Left ventricle myocardium inferior (tissue), 1 donor: ENCODE data around the gene TAF4. TPM values are rescaled to one million over a fixed set of nuclear protein-coding genes. Genes with fewer than 3 reads are reported as not detected.

Experiments used
- DNase-seq: peaks from one replicate; pipeline ENCODE4 v3.0.0-alpha.2; 2020
- H3K27ac ChIP-seq: fragments of 200-600 bp; replicated peaks from 2 replicates; pipeline ENCODE4 v1.8.0; 2021
- H3K27me3 ChIP-seq: fragments of 200-600 bp; 2 replicates; pipeline ENCODE4 v1.8.0; 2021; ENCODE audit warnings: low read depth
- H3K36me3 ChIP-seq: fragments of 200-600 bp; 2 replicates; pipeline ENCODE4 v1.8.0; 2021
- H3K4me1 ChIP-seq: fragments of 200-600 bp; 2 replicates; pipeline ENCODE4 v1.8.0; 2021
- H3K4me3 ChIP-seq: fragments of 200-600 bp; 2 replicates; pipeline ENCODE4 v1.8.0; 2021; ENCODE audit warnings: mild to moderate bottlenecking, moderate library complexity
- H3K9me3 ChIP-seq: fragments of 200-600 bp; replicated peaks from 2 replicates; pipeline ENCODE4 v1.8.0; 2021
- intact Hi-C: fragments of 100-400 bp; cut with micrococcal nuclease; formaldehyde crosslinking; loops from one replicate; pipeline ENCODE4 v1.11.0; 2022
- total RNA-seq: library from RNA; stranded (reverse); fragmentation: NEBNext Ultra II Directional; extraction: Animal tissue kit (Norgen Biotek cat#: 25700); gene quantifications from one replicate; pipeline ENCODE4 v1.2.1, GENCODE V29; 2021
- TF ChIP-seq, protein P1 (sequence below): fragments of 200-600 bp; IDR thresholded peaks from 2 replicates; pipeline ENCODE4 v1.8.0; 2021; ENCODE audit warnings: antibody characterized with exemption, mild to moderate bottlenecking, borderline replicate concordance
- donor health status: DM: no; HTN: yes; CAD: no; lungs with severe emphysema.

Gene TAF4
- total RNA-seq, 1 donor from 2014 or later, result 11.8 TPM

DNA sequence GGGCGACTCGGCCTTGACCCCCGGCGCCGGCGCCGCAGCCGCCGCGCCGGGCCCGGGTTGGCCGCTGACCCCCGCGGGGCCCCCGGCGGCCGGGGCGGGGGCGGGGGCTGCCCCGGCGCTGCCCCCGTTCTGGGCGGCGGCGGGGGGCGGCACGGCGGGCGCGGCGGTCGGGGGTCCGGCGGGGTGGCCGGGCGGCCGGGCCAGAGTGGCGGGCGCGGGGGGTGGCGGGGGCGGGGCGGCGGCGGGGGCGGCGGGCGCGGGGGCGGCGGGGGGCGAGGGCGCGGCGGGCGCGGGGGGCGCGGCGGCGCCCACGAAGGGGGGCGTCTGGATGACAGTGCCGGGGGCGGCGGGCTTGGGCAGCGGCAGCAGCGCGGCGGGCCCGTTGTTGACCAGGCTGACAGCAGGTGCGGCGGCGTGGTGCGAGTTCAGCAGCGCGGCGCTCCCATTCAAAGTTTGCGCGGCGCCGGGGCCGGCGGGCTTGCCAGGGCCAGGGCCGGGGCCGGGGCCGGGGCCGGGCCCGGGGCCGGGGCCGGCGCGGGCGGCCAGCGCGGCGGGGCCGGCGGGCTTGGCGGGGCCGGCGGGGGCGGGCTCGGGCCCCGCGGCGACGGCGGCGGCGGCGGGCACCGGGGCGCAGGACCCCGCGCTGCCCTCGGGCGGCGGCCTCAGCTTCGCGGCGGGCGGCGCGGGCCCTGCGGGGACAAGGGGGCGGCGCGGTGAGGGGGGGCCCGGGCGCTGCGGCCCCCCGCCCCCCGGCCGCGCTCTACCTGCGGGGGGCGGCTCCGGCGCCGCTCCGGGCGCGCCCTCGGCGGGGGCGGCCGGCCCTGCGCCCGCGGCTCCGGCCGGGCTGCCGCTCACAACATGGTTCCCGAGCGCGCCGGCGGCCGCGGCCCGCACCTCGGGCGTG is 659 bp downstream of the TAF4 start:
- Histone ChIP-seq H3K9me3 (no peaks in the 10 kb centered on the region), H3K27me3 (no peaks in the 10 kb centered on the region), H3K27ac (peak overlapping the region; percentile 86), H3K4me1 (peaks cover 47% of the 10 kb centered on the region), H3K4me3 (peak overlapping the region; percentile 70), H3K36me3 (no peaks in the 10 kb centered on the region)
- TF ChIP-seq, protein P1, sequence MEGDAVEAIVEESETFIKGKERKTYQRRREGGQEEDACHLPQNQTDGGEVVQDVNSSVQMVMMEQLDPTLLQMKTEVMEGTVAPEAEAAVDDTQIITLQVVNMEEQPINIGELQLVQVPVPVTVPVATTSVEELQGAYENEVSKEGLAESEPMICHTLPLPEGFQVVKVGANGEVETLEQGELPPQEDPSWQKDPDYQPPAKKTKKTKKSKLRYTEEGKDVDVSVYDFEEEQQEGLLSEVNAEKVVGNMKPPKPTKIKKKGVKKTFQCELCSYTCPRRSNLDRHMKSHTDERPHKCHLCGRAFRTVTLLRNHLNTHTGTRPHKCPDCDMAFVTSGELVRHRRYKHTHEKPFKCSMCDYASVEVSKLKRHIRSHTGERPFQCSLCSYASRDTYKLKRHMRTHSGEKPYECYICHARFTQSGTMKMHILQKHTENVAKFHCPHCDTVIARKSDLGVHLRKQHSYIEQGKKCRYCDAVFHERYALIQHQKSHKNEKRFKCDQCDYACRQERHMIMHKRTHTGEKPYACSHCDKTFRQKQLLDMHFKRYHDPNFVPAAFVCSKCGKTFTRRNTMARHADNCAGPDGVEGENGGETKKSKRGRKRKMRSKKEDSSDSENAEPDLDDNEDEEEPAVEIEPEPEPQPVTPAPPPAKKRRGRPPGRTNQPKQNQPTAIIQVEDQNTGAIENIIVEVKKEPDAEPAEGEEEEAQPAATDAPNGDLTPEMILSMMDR, result no peak
- DNase-seq, result no peak
- intact Hi-C loops, result loop anchor here (10.0 kb wide), 1 partner anchor 60 kb away; the partner anchor contains the start of gene LSM14B

DNA sequence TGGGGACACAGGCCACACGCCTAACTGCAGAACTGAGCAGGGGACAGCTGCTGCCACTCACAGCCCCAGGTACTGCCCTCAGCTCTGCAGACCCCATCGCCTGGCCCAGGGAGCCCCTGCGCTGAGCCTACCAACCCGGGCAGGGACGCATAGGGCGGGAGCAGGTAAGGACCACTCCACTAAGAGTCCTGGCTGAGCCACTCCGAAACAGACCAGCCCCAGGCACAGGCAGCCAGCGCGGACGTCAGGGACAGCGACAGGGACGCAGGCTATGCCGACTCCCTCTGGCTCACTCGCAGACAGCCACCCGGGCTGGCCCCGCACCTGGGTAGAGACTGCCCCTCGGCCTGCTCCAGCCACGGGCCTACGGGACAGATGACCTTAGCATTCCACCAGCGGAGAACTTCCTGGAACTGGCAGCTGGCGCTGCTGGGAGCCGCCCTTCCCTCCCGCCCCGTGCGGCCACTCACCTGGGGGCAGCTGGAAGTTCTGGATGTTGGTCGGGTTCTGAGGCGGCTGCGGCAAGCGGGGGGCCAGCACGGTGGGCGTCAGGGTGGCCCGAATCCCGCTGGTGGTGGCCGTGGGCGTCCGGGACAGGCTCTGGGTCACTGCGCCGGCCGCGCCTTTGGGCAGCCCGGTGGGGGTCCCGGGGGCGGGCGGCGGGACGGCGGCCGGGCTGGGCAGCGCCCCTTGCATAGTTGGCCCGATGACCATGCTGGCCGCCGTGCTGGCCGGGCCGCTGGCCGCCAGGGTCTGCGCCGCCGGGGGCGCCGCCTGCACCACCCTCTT is 1.5 kb downstream of the TAF4 start:
- TF ChIP-seq, protein P1, result no peak
- Histone ChIP-seq H3K4me1 (peaks cover 47% of the 10 kb centered on the region), H3K4me3 (peak overlapping the region; percentile 68), H3K27me3 (no peaks in the 10 kb centered on the region), H3K27ac (peak overlapping the region; percentile 43), H3K9me3 (no peaks in the 10 kb centered on the region), H3K36me3 (no peaks in the 10 kb centered on the region)
- intact Hi-C loops, result loop anchor here (10.0 kb wide), 1 partner anchor 61 kb away; the partner anchor contains the start of gene LSM14B
- peak; percentile 58 for DNase-seq

DNA sequence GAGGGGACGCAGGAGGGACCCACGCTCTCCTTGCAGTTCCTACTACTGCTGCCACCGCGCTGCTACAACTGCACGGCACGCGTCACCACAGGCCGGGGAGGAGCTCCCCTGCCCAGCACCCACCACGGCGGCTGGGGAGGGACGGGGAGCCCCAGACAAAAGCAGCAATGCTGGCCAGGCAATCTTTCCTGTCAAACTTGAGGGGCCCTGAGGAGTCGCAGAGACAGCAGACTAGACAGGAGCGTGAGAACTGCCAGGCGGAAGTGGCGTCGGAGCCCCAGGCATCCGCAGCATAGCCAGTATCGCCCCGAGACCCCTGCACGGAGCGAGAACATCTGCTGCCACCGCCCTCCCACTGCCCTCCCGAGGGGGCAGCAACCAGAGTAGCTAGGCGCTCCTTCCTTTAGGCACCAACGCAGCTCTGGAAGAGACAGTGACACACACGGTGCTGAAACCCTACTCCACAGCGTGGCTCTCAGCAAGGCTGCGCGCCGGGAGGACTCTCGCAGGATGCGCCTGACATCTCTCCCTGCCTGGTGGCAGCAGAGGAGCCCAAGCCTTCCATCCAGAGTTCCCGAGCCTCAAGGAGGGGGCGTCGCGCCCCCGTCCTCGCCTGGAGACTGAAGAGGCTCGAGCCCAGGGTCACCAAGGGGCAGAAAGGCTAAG is 2.2 kb downstream of the TAF4 start:
- Histone ChIP-seq H3K4me3 (peak overlapping the region; percentile 68), H3K4me1 (peaks cover 47% of the 10 kb centered on the region), H3K27ac (peak overlapping the region; percentile 43), H3K9me3 (no peaks in the 10 kb centered on the region), H3K36me3 (no peaks in the 10 kb centered on the region), H3K27me3 (no peaks in the 10 kb centered on the region)
- no peak for DNase-seq
- intact Hi-C loops, result loop anchor here (10.0 kb wide), 1 partner anchor 61 kb away; the partner anchor contains the start of gene LSM14B
- TF ChIP-seq, protein P1, result no peak

DNA sequence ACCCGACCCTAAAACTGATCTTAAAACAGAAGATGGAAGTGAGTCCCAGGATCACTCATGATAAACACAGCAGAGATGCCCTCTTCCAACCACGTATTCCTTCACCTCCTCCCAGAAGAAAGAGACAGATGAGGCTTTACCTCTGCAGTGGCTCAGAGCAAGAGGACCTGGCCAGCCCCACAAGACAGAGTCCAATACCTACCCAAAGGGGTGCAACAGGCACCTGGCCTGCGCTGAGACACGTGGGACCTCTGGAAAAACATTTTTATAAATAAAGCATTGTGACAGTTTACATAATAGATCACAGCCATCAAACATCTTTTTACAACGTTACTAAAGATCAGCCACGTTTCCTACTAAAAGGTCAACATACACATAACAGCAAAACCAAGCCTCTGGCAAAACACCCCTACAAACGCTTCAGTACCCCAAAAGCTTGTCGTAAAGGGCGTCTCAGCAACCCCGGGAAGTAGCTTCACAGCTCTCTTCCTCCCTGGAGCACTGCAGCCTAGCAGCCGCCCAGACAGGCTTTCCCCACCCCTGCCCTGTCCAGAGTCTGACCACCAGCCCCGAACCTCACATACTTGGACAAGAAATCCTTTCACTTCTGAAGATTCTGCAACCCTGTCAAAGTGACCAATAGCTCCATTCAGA is 2.9 kb downstream of the TAF4 start:
- Histone ChIP-seq H3K27me3 (no peaks in the 10 kb centered on the region), H3K4me3 (peak overlapping the region; percentile 68), H3K9me3 (no peaks in the 10 kb centered on the region), H3K4me1 (peaks cover 44% of the 10 kb centered on the region), H3K36me3 (no peaks in the 10 kb centered on the region), H3K27ac (no peak overlapping the region)
- DNase-seq, result no peak
- TF ChIP-seq, protein P1, result no peak
- intact Hi-C loops, result loop anchor here (10.0 kb wide), 1 partner anchor 62 kb away; the partner anchor contains the start of gene LSM14B
